GM18519 (cell line): ENCODE results near the gene CYTH4.
"Not testable (repeated sequence)": the region's sequence is repeated elsewhere in the genome, so short reads cannot be mapped to it uniquely, and the experiment has no call there.

ENCODE experiments used
- ATAC-seq: cut with Tn5 transposase; IDR thresholded peaks from one replicate; pipeline ENCODE4 v1.9.1; 2021; ENCODE audit warnings: mild to moderate bottlenecking, moderate library complexity; ENCODE audit not compliant: unreplicated experiment, low FRiP score

Gene CYTH4

DNA sequence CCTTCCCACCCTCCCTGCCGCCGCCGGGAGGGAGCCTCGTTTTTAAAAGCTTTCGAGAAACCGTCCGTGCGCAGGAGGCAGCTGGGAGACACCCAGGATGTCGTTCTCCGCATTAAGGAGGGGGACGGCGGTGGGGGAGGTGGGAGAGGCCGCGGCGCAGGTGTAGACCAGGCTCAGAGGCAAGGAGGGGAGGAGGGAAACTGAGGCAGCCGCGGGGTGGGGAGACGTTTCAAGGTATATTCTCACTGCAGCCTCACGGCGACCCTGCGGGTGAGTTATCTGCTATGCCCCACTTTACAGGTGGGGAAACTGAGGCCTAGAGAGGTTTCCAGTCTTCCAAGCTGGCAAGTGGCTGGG lies 42.7 kb downstream of the CYTH4 start:
- no peak for ATAC-seq

GRCh38 chr22:37326726-37327125 lies 44.4 kb downstream of the CYTH4 start:
- no peak for ATAC-seq

- ATAC-seq: no peak
Measured at GRCh38 chr22:37328017-37328416, 45.7 kb downstream of the CYTH4 start.

GRCh38 chr22:37328538-37329237 lies 46.4 kb downstream of the CYTH4 start:
- ATAC-seq: not testable (repeated sequence)

GRCh38 chr22:37329238-37330140 lies 47.2 kb downstream of the CYTH4 start:
- no peak for ATAC-seq

- ATAC-seq: no peak
Measured at GRCh38 chr22:37330200-37331033, 48.1 kb downstream of the CYTH4 start.

DNA sequence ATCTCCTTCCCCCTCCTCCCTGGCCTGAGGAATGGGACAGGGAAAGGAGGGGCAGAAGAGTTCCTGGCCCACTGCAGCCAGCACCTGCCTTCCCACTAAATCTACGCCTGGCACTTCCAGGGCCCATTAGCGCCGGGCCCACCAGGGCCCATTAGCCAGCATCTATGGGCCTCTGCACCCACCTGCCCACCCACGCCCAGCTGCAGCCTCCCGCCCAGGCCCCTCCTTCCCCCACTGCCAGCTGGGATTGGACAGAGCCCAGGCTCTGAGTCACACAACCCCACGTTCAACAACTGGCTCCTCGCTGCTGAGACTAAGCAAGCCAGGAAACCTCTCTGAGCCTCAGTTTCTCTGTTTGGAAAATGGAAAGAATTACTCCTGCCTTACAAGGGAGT lies 48.7 kb downstream of the CYTH4 start:
- no peak for ATAC-seq

GRCh38 chr22:37331856-37332536 lies 49.7 kb downstream of the CYTH4 start:
- ATAC-seq: no peak

- ATAC-seq: no peak
Measured at GRCh38 chr22:37333724-37334460, 51.6 kb downstream of the CYTH4 start.

GRCh38 chr22:37334461-37334858 lies 52.2 kb downstream of the CYTH4 start:
- no peak for ATAC-seq

GRCh38 chr22:37334859-37335805 lies 52.8 kb downstream of the CYTH4 start:
- no peak for ATAC-seq

GRCh38 chr22:37335806-37336199 lies 53.5 kb downstream of the CYTH4 start:
- ATAC-seq: no peak

DNA sequence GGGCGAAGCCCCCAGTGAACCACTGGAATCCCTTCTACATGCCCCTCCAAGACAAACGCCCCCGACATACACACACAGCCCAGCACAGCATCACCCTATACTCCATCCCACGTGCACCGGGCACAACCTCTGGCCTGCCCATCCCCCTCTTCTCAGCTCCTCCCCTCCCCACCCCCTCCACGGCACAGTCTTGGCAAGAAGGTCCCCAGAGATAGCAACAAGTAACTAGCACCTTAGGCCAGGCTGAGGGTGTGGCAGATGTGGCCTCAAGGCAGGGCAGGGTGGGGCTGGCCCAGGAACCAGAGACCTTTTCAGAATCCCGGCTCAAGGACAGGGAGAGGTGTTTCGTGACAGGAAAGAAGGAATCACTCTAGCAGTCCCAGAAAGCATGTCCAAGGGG lies 54.3 kb downstream of the CYTH4 start:
- no peak for ATAC-seq

DNA sequence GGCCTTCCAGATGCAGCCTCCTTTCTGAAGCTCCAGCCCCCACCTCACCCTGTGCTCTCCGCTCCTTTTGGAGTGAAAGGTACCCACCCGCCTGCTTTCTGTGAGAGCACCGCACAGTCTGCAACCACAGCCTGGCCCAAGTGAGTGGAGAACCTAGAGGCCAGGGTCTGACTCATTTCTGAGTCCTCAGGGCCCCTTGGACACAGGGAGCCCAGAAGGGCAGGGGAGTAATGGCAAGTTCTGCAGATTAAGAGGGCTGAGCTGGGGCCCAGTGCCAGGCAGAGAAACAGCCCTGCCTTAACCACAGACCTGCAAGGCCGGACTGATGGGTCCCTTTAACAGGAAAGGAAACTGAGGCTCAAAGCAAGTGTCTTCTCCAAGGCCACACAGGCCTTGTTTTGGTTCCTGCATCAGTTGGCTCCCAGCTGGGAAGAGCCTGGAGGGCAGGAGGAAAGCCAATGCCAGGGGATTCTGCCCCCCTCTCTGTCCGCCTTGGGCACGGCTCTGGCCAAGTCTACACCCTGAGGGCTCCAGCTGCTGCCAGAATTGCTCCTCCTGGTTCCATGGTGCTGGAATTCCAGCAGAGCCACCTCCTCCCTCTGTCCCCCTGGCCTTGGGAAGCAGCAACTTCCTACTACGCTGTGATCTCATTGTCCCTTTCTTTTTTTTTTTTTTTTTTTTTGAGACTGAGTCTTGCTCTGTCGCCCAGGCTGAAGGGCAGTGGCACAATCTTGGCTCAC lies 55.1 kb downstream of the CYTH4 start:
- no peak for ATAC-seq

DNA sequence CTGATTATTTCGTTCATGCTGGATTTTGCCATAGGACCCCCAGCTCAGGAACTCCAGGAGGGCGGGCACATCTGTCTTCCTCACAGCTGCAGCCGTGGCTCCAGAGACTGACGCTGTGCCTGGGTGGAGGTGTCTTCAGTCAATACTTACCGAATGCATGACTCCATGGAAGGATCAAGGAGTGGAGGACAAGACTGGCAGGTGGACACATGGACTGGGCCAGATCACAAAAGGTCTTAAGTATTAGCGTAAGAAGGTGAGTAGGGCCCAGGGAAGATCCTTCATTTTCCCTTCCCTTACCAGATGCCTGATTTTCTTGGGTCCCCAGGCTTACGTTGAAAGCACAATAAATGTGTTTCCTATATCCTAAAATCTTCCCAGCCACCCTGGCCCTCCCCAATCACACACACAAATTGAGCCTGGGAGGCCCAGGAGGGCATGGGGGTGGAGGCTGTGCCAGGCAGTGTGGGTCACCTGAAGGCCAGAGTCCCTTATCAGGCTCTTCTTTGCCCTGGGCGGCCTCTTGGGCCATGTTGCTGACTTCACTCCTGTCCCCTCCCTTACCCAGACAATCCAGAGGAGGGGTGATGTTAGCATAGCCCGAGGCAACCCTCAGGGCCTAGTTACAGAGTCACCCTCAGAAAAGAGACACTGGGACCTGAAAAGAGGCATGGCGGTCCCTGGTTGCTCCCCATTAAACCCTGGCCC lies 56.4 kb downstream of the CYTH4 start:
- no peak for ATAC-seq

DNA sequence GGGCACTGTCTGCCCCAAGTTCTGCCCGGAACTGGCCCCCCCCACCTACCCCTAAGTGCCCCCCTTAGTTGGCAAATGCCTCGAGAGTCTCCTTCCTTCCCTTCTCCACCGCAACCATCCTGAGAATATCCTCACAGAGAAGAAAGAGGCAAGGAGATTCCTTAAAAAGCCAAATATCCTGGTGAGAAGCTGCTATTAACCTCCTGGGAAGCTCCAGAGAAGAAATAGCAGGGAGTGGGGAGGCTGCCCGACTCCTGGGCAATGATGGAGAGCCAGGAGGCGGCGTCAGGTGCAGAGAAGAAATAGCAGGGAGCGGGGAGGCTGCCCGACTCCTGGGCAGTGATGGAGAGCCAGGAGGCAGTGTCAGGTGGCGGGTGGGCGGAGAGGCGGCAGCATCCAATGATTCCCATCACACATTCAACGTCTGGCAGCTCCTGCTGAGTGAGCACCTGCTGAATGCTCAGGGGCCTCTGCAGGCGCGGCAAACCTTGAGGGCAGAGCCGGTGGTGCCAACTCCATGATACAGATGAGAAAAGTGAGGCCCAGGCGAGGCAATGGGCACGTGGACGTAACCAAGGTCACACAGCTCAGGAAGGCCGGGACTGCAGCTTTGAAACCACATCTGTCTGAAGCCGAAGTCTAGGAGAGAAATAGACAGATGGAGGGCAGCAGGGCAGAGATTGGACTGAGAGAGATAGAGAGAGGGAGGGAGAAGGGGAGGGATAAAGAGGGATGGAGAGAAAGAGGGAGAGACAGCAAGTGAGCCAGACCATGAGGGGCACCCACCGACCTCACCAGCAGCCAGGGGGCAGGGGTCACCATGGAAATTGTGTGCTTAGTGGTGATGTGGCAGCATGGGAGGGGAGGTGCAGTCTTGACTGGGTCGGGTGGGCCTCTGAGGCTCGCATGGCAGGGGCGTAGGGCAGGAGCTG lies 58.3 kb downstream of the CYTH4 start:
- ATAC-seq: no peak
